Muscle of arm (tissue), 12 donors: ENCODE data around the gene CMBL. TPM values are rescaled to one million over a fixed set of nuclear protein-coding genes. Genes with fewer than 3 reads are reported as not detected.
"Not testable (repeated sequence)": the region's sequence is repeated elsewhere in the genome, so short reads cannot be mapped to it uniquely, and the experiment has no call there.

ENCODE experiments used
- DNase-seq: peaks from one replicate; pipeline ENCODE4 v3.0.0-alpha.2; 2013
- polyA plus RNA-seq, 12 donors: library from polyadenylated mRNA; unstranded; fragments of 120-200 nt; gene quantifications; one replicate each; pipeline ENCODE4 v1.2.1, GENCODE V29; 2013; ENCODE audit not compliant: insufficient read length in 12 of 12

CMBL gene
- polyA plus RNA-seq, 12 donors: 32.4 to 149 (median 95.1) TPM; not detected in 1

GRCh38 chr5:10311595-10312425 lies 4.1 kb upstream of the CMBL start:
- no peak for DNase-seq

DNA sequence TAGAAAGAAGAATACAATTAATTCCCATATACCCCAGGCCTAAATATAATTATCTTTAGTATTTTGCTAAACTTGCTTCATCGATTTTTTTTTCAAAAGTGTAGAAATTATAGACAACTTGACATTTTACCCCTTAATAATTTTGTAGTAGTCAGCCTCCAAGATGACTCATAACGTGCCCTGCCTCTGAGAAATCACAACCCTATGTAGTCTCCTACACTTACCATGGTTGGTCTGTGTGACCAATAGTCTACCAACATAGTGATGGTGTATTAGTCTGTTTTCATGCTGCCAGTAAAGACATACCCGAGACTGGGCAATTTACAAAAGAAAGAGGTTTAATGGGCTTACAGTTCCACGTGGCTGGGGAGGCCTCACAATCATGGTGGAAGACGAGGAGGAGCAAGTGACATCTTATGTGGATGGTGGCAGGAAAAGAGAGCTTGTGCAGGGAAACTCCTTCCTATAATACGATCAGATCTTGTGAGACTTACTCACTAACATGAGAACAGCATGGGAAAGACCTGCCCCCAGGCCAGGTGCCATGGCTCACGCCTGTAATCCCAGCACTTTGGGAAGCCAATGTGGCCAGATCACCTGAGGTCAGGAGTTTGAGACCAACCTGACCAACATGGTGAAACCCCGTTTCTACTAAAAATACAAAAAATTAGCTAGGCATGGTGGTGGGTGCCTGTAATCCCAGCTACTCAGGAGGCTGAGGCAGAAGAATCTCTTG lies 3.3 kb upstream of the CMBL start:
- DNase-seq: not testable (repeated sequence)

GRCh38 chr5:10310066-10310779 lies 2.5 kb upstream of the CMBL start:
- DNase-seq: no peak

GRCh38 chr5:10308844-10309243 lies 1.1 kb upstream of the CMBL start:
- no peak for DNase-seq

GRCh38 chr5:10306806-10307205 lies 896 bp downstream of the CMBL start:
- no peak for DNase-seq

DNA sequence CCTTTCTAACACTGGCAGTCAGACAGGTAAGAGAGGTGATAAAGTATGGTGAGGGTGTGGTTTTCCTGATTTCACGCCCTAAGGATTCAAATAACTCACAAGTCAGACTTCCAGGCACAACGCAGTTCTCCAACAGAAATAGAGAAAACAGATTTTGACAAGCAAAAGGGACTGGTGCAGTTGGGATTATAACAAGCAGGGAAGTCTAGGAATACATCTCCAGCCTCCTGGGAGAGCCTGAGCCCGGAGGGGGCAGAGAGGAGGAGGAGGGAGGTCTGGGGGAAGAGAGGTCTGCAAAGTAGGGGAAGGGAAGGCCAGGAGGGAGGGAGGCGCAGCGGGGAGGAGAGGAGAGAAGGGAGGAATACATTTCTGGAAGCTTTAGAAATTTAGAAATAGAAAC lies 1.6 kb downstream of the CMBL start:
- DNase-seq: no peak

- DNase-seq: no peak
Measured at GRCh38 chr5:10304932-10305331, 2.8 kb downstream of the CMBL start.

DNA sequence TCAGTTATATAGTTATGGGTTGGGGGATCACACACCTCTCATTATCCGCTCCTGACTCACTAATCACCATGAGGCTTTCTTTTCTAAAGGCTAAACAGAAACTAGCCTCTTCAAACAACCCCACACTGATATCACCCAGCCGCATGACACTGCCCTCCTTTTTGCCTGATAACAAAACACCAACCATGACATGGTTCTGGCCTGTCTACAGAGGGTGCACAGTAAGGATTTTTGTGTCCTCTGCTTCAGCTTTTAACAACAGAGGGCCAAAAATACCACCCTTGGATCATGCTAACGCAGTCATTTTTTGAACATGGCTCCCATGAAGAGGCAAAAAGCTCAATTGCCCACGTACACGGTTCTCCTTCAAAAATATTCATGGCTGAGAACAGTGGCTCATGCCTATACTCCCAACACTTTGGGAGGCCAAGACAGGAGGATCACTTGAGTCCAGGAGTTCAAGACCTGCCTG lies 4.0 kb downstream of the CMBL start:
- no peak for DNase-seq

GRCh38 chr5:10303201-10303600 lies 4.5 kb downstream of the CMBL start:
- DNase-seq: no peak

DNA sequence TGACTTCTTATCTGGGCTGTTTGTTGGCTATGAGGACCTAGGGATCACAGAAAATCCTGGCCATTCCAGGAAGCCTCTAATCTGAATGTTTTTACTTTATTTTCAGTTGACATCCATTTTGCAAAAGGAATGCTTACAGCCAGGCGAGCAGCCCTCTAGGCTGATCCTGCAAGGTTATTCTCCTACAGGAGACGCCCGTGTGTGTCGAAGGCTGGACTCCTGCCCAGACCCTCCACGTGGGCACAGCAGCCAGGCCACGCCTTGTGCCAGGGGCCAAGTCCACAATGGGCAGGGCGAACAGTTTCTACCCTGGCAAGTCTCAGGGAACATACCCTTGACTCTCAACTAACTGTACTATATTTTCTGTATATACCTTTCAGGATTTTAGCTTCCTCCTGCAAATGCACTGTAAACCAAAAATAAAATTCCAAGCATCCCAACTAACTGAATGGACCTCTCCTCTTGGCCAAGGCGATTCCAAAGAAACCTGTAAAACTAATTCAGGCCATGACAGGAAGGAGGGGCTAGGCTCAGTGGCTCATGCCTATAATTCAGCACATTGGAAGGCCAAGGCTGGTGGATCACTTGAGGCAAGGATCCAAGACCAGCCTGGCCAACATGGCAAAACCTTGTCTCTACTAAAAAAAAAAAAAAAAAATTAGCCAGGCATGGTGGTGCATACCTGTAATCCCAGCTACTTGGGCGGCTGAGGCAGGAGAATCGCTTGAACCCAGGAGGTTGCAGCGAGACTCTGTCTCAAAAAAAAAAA lies 5.7 kb downstream of the CMBL start:
- DNase-seq: no peak

GRCh38 chr5:10301266-10301665 lies 6.4 kb downstream of the CMBL start:
- no peak for DNase-seq

DNA sequence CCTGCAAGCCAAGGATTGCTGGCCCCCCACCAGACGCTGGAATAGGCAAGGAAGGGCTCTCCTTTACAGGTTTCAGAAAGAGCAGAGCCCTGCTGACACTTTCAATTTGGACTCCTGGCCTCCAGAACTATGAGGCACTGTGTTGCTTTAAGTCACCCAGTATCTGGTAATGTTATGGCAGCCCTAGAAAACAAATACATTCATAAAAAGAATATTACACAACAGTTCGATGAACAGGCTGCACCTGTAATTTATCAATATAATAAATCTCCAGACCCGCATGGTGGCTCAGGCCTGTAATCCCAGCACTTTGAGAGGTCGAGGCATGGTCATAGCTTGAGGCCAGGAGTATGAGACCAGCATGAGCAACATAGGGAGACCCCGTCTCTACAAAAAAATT lies 7.5 kb downstream of the CMBL start:
- no peak for DNase-seq

DNA sequence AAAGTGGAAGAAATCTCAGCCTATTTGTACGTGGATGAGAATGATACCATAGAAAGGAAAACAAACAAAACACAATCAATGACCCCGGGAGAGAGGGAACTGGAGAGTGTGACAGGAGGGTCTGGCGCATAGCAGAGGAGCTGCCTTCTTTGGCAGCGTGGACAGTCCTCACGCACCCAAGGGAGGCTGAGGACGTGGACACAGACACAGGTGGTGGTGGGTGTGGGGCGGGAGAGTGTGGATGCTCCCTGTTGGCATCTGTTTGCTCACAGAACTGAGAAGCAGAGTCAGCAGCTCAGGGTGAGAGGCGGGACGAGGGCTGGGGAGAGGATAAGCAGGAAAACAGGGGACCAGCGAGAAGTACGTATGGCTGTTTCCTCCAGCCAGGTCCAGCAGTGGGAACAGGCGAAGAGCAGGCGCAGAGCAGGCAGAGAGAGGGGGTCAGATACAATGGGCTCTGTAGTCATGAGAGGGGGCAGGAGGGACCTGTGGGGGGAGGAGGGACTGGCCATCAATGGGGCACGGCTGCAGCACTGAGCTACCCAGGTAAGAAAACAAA lies 10.0 kb downstream of the CMBL start:
- no peak for DNase-seq

DNA sequence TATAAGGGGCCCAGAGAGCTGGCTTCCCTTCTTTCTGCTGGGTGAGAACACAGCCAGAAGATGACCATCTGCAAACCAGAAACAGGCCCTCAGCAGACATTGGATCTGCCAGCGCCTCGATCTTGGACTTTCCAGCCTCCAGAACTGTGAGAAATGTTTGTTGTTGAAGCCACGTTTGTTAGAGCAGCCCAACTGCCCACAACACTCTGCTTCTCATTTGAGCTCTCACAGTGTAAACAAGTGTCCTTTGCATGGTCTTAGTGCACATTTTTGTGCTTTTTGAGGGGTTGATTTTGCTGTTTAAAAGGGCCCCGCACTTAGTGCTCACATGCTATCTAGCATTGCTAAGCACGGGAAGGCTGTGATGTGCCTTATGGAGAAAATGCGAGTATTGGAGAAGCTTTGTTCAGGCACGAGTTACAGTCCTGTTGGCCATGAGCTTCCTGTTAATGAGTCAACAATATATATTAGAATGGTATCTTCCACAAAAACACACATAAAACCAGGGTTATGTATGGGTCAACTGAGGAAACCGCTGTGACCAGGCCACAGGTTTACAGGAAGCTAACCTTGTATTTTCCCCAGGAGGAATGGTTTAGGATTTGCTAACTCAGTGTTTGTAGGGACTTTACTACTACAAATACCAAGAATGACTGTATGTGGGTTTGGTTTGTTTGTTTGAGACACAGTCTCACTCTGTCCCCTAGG lies 11.9 kb downstream of the CMBL start:
- no peak for DNase-seq

- DNase-seq: no peak
Measured at GRCh38 chr5:10293907-10294662, 13.6 kb downstream of the CMBL start.

- no peak for DNase-seq
Measured at GRCh38 chr5:10291692-10292339, 15.9 kb downstream of the CMBL start.

- DNase-seq: no peak
Measured at GRCh38 chr5:10290438-10290837, 17.3 kb downstream of the CMBL start.

DNA sequence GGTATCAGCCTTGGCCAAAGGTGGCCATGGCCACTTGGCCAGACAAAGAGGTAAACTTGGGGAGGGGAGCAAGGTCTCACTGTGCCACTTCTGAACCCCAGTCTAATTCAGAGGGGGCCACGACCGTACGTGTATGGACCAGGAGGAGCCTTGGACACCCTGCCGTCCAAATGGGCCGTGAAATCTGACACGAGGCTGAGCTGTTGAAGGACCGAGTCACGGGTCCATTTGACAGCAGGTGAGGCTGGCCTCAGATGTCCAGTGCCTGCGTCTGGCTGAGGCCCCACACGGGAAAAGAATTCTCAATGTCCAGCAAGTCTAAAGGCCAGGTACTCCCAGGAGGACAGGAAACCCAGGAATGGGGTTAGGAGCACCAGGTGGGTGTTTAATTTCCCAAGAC lies 17.7 kb downstream of the CMBL start:
- DNase-seq: no peak

GRCh38 chr5:10289353-10289752 lies 18.3 kb downstream of the CMBL start:
- DNase-seq: no peak
